Activated CD8-positive, alpha-beta memory T cell treated with anti-CD3 and anti-CD28 coated beads, Interleukin-2, amount 50 U/mL, for 1 hour (primary cell): ENCODE results near the gene HEPACAM.
A peak's percentile ranks its signal among the peaks of the same experiment; 100 is the strongest.
"Not testable (repeated sequence)": the region's sequence is repeated elsewhere in the genome, so short reads cannot be mapped to it uniquely, and the experiment has no call there.

Experiments
- DNase-seq: peaks from one replicate; pipeline ENCODE4 v3.0.0-alpha.2; 2020; ENCODE audit errors: extremely low read depth

Gene HEPACAM, protein sequence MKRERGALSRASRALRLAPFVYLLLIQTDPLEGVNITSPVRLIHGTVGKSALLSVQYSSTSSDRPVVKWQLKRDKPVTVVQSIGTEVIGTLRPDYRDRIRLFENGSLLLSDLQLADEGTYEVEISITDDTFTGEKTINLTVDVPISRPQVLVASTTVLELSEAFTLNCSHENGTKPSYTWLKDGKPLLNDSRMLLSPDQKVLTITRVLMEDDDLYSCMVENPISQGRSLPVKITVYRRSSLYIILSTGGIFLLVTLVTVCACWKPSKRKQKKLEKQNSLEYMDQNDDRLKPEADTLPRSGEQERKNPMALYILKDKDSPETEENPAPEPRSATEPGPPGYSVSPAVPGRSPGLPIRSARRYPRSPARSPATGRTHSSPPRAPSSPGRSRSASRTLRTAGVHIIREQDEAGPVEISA

DNA sequence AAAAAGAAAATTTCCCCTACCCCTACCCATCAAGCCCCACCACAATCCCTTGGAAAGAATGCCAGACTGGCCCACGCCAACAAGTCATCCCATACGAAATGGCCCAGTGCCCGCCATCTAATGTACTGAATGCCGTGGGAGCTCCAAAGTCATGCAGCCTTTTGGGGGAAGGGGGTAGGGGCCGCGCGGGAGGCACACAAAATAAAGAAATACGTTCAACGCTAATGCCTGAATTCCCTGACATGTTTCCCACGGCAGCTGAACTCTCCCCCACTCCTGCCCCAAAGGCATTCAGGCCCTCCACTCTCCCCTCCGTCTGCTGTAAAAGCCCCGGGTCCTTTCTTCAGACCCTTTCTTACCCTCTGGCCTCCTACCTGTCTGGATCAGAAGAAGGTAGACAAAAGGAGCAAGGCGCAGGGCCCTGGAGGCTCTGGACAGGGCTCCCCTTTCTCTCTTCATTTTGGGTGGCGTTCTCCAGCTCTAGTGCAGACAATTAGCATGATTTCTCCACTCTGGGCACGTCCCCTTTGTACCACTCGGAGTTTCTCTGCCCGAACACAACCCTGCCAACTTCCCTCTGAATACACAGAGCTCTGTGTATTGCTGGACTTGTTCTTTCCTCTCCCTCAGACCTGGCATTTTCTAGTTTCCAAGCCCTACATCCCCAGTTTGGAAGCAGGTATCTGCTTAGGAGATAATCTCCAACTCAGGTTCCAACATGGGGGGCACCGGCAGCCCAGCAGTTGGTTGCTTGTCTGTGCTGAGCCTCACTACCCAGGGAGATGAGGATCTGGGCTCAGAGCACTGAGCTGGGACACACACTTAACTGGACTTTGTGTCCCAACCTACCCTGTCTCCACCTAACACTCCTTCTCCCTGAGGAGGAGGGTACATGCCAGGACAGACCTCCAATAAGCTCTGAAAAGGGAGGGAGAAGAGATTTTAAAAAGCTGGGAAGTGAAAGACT is at the start of gene HEPACAM:
Gene HEPACAM, minus strand, starts transcription at position 500 of the 967 bp plus-strand sequence. Its CDS starts 41 bp downstream, at position 459.
- no peak for DNase-seq

DNA sequence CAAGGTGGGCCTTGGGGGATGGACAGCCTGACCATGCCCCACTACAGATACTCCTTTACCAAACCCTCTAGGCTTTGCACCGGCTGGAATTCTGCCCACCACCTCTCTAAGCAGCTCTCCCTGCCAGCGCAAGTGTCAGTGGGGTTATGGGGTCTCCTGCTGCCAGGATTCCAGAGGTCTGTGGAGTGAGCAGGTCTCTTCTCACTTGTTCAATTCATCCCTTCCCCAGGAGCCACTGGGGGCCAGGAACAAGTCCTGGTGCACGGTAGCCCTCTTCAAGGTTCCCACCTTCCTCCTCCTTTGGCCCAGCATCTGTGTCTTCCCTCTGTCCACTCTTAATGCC is 48.6 kb upstream of the HEPACAM start:
- DNase-seq = no peak

GRCh38 chr11:124983674-124984511 is 48.0 kb upstream of the HEPACAM start:
- DNase-seq = no peak

DNA sequence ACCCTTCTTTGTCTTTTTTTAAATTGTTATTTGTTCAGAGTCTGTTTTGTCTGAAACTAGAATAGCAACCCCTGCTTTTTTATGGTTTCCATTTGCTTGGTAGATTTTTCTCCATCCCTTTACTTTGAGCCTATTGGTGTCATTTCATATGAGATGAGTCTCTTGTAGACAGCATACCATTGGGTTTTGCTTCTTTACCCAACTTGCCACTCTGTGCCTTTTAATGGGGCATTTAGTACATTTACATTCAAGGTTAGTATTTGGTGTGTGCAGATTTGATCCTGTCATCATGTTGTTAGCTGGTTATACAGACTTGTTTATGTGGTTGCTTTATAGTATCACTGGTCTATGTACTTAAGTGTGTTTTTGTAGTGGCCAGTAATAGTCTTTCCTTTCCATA is 46.2 kb upstream of the HEPACAM start:
- DNase-seq = no peak

GRCh38 chr11:124978316-124978715 is 42.5 kb upstream of the HEPACAM start:
- no peak for DNase-seq

DNA sequence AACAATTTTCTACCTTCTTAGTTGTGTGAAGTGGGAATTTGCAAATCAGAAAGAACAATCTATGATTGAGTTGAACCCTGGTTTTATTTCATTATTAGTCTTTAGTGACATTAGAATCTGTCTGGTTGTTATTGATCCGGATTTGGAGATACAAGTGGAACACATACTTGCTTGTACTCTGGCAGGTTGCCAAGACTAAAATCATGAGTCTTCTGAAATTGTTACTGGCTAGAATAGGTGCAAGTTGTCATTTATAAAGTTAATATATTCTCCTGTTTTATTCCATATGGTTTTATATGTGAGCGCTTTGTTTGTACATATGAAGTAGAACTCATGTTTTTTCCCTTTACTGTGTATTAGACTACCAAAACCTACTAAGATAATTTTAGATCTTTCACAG is 41.2 kb upstream of the HEPACAM start:
- DNase-seq = no peak

DNA sequence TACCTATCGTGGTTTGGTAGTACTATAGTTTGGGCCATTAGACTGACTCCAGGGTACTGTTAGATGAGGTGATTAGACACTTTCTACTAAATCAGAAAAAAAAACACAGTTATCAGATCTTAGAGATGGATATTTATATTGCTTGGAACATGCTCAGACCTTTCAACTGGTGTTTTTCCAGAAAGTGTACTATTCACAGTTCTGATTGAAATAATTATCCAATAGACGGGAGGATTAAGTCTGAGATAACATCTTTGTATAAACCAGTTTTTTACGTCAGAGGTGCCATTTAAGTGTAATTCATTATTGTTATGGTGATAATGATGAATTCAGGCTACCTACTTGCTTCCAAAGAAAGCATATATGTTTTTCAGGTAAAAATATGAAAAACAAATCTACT is 40.7 kb upstream of the HEPACAM start:
- no peak for DNase-seq

- DNase-seq = no peak
Measured at GRCh38 chr11:124971810-124972209, 36.0 kb upstream of the HEPACAM start.

- DNase-seq = no peak
Measured at GRCh38 chr11:124970925-124971324, 35.1 kb upstream of the HEPACAM start.

DNA sequence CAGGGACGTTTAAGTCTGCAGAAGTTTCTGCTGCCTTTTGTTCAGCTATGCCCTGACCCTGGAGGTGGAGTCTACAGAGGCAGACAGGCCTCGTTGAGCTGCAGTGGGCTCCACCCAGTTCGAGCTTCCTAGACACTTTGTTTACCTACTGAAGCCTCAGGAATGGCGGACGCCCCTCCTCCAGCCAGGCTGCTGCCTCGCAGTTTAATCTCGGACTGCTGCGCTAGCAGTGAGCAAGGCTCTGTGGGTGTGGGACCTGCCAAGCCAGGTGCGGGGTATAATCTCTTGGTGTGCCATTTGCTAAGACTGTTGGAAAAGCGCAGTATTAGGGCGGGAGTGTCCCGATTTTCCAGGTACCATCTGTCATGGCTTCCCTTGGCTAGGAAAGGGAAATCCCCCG is 32.4 kb upstream of the HEPACAM start:
- not testable (repeated sequence) for DNase-seq

- peak; percentile 8 for DNase-seq
Measured at GRCh38 chr11:124961972-124962609, 26.2 kb upstream of the HEPACAM start.

GRCh38 chr11:124955035-124955434 is 19.2 kb upstream of the HEPACAM start:
- no peak for DNase-seq

DNA sequence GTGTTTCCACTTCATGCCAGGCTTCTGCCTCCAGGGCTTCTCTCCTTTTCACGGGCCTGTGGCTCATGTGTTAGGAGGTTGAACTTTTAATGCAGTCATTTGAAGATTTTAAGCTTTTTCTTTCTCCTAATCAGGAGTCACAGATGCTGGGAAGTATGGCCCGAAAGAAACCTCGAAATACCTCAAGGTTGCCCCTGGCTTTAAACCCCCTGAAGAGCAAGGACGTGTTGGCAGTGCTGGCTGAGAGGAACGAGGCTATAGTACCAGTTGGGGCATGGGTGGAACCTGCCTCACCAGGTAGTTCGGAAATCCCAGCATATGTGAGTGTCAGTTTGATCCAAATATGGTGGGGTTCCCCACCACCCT is 18.7 kb upstream of the HEPACAM start:
- DNase-seq = no peak

GRCh38 chr11:124953753-124954589 is 18.1 kb upstream of the HEPACAM start, which contains the start of gene CCDC15:
Gene CCDC15 (plus strand): TSS chr11:124954202. CDS start chr11:124954733, 531 bp downstream.
- DNase-seq = peak; percentile 91

- DNase-seq = no peak
Measured at GRCh38 chr11:124951341-124951740, 15.5 kb upstream of the HEPACAM start.

DNA sequence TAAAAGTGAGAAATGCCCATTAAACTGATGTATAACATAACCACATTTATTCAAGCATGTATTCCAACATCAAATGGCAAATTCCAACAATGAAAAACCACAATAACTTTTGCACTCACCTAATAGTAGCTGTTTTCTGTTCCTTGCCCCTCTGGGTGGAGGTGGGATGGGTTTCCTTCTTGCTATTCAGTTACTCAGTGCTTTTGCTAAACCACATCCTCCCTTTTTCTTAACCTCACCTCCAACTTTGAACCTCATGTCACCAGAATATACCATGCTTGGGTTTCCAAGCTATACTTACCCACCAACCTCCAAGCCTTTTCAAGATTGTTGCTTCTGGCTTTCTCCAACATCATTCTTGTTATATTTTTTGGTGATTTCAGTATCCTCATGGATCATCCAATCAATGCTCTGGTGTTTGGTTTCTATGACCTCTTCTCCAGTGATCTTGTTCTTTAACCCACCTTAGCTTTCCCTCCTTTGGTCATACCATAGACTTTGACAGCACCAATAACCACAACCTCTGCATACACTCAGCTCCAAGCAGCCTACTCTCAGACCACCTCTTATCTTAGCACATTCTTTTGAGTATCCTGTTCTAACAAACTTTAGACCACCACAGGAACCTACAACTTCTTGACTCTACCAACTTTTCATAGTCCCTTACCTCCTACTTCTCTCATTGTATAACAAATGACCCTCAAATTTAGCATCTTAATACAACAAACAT is 14.9 kb upstream of the HEPACAM start:
- DNase-seq = no peak

DNA sequence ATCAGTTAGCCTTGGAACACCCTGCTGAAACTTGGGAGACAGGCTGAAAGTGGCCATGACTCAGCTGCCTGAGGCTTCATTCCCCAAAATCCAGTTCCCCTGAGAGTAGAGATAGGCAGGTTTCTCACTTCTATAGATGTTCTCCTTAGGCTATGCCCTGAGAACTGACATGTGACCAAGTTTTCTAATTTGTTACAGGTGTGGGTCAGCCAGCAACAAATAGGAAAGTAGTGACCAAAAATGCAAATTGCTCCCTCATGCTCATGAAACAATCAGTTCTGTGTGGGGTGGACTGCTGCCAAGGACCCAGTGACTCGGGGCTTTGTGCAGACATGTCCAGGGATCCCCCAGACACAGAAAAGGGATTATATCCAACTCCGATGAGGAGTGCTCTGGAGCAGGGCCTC is 10.9 kb upstream of the HEPACAM start:
- DNase-seq = no peak

GRCh38 chr11:124945826-124946225 is 10.0 kb upstream of the HEPACAM start:
- no peak for DNase-seq

DNA sequence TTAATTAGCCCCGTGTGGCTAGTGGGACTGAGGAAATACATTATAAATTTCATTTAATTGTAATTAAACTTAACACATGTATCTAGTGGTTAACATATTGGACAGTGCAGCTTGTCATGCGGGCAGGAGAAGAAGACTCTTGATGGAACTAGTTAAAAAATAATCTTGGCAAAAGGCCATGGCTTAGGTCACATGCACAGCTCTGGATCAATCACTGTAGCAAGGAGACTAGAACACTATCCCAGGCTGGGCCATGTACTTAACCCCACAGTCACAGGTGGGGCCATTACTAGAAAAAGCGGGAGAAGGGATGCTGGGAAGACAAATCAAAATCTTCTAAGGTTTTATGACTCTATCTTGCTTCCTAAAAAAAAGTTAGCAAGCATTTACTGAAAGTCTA is 8.7 kb upstream of the HEPACAM start:
- DNase-seq = no peak

GRCh38 chr11:124943741-124944140 is 7.9 kb upstream of the HEPACAM start:
- no peak for DNase-seq
